Mucosa of descending colon (tissue), 3 donors: ENCODE results near the gene PTPRM. TPM values are rescaled to one million over a fixed set of nuclear protein-coding genes. Genes with fewer than 3 reads are reported as not detected.
A peak's percentile ranks its signal among the peaks of the same experiment; 100 is the strongest.

ENCODE experiments used
- ATAC-seq: fragments of 200-7000 bp; cut with Tn5 transposase; one replicate; pipeline ENCODE4 v1.9.1; 2020; ENCODE audit warnings: mild to moderate bottlenecking, moderate library complexity
- DNase-seq, 3 donors: peaks; one replicate each; pipeline ENCODE4 v3.0.0-alpha.2; 2020
- H3K36me3 ChIP-seq: fragments of 200-600 bp; one replicate; pipeline ENCODE4 v1.8.0; 2021; ENCODE audit warnings: low read depth, mild to moderate bottlenecking
- H3K4me1 ChIP-seq: fragments of 200-600 bp; one replicate; pipeline ENCODE4 v1.8.0; 2021; ENCODE audit warnings: low read depth, mild to moderate bottlenecking
- H3K4me3 ChIP-seq: fragments of 200-600 bp; one replicate; pipeline ENCODE4 v1.8.0; 2021; ENCODE audit warnings: mild to moderate bottlenecking
- H3K9me3 ChIP-seq: fragments of 200-600 bp; one replicate; pipeline ENCODE4 v1.8.0; 2021; ENCODE audit warnings: mild to moderate bottlenecking
- CTCF ChIP-seq: fragments of 200-600 bp; IDR thresholded peaks from one replicate; pipeline ENCODE4 v1.8.0; 2022; ENCODE audit warnings: antibody characterized with exemption, mild to moderate bottlenecking
- intact Hi-C, 2 donors: fragments of 100-400 bp; cut with DNase I in 1 of 2; cut with micrococcal nuclease in 1 of 2; formaldehyde crosslinking; loops; one replicate each; pipeline versions ENCODE4 v1.11.0 to v1.11.1; 2022; cut with DNase I, micrococcal nuclease
- total RNA-seq, 3 donors: library from RNA; stranded (reverse); fragmentation: NEBNext Ultra II Directional in 2 of 3; extraction: Animal tissue kit (Norgen Biotek cat#: 25700) in 2 of 3; gene quantifications; one replicate each; pipeline versions ENCODE4 v1.2.1 to v1.2.4, GENCODE V29; 2021 to 2023
- donor health status: DM: no; HTN: no; CAD: no; lungs with moderate emphysema.
- donor health status: DM: no; HTN: no; CAD: no.
- donor health status: DM: no; HTN: yes; CAD: no.

PTPRM gene
- total RNA-seq, 3 donors from 2014 or later: 15.3 to 41.1 (median 19.6) TPM

GRCh38 chr18:8084160-8084559, 517.0 kb downstream of the PTPRM start:
- no peak for TF ChIP-seq CTCF
- ATAC-seq (peak; percentile 35), DNase-seq (peak in 1 of 3 donors; percentile 19)
- Histone ChIP-seq H3K4me1 (no peaks in the 10 kb centered on the region), H3K36me3 (no peaks in the 10 kb centered on the region), H3K9me3 (no peaks in the 10 kb centered on the region), H3K4me3 (no peak overlapping the region)
- intact Hi-C loops: no loop called here

GRCh38 chr18:8088626-8089025, 521.5 kb downstream of the PTPRM start:
- intact Hi-C loops: no loop called here
- no peak for ATAC-seq
- no peak for TF ChIP-seq CTCF
- Histone ChIP-seq H3K4me3 (no peak overlapping the region), H3K36me3 (no peaks in the 10 kb centered on the region), H3K4me1 (no peaks in the 10 kb centered on the region), H3K9me3 (no peaks in the 10 kb centered on the region)
- DNase-seq: no peak

GRCh38 chr18:8091035-8091434, 523.9 kb downstream of the PTPRM start:
- H3K9me3 ChIP-seq: no peaks in the 10 kb centered on the region
- DNase-seq (no peak), ATAC-seq (no peak)
- no peak overlapping the region for H3K4me3 ChIP-seq
- no peaks in the 10 kb centered on the region for H3K4me1 ChIP-seq
- TF ChIP-seq CTCF: no peak
- intact Hi-C loops: no loop called here
- H3K36me3 ChIP-seq: no peaks in the 10 kb centered on the region

- no peak for DNase-seq
- H3K4me3 ChIP-seq: no peak overlapping the region
- no peaks in the 10 kb centered on the region for H3K9me3 ChIP-seq
- H3K36me3 ChIP-seq: no peaks in the 10 kb centered on the region
- no peaks in the 10 kb centered on the region for H3K4me1 ChIP-seq
- no peak for TF ChIP-seq CTCF
- intact Hi-C loops: no loop called here
- no peak for ATAC-seq
Observed at GRCh38 chr18:8095947-8096570, 528.9 kb downstream of the PTPRM start.

GRCh38 chr18:8097399-8097798, 530.3 kb downstream of the PTPRM start:
- intact Hi-C loops: no loop called here
- no peak for TF ChIP-seq CTCF
- ATAC-seq: no peak
- Histone ChIP-seq H3K4me3 (no peak overlapping the region), H3K36me3 (no peaks in the 10 kb centered on the region), H3K9me3 (no peaks in the 10 kb centered on the region), H3K4me1 (no peaks in the 10 kb centered on the region)
- DNase-seq: no peak

GRCh38 chr18:8097927-8098326, 530.8 kb downstream of the PTPRM start:
- Histone ChIP-seq H3K4me3 (no peak overlapping the region), H3K36me3 (no peaks in the 10 kb centered on the region), H3K4me1 (no peaks in the 10 kb centered on the region), H3K9me3 (no peaks in the 10 kb centered on the region)
- DNase-seq (no peak), ATAC-seq (no peak)
- intact Hi-C loops: no loop called here
- TF ChIP-seq CTCF: no peak
